Measurements from ENCODE around the gene INTS15.

GRCh38 chr7:6652446-6653011 lies 62.7 kb downstream of the INTS15 start:
- TF ChIP-seq POLR2AphosphoS5 (IDR thresholded peaks at IDR 0.05) (no peak), CTCF (IDR thresholded peaks at IDR 0.05) (no peak), POLR2A (IDR thresholded peaks at IDR 0.05) (no peak), EP300 (IDR thresholded peaks at IDR 0.05) (no peak)

Data from suprapubic skin (tissue), 4 donors.